ENCODE data around the gene GPC1.

- TF ChIP-seq POLR2AphosphoS5 (IDR thresholded peaks at IDR 0.05; ENCODE audit: low read depth, low read length), result no peak
- TF ChIP-seq POLR2A (IDR thresholded peaks at IDR 0.05; ENCODE audit: low read depth, low read length), result no peak
Observed at GRCh38 chr2:240454106-240454901, 18.8 kb downstream of the GPC1 start.
